ENCODE results near the gene GPX6.
"Not testable (repeated sequence)": the region's sequence is repeated elsewhere in the genome, so short reads cannot be mapped to it uniquely, and the experiment has no call there.

DNA sequence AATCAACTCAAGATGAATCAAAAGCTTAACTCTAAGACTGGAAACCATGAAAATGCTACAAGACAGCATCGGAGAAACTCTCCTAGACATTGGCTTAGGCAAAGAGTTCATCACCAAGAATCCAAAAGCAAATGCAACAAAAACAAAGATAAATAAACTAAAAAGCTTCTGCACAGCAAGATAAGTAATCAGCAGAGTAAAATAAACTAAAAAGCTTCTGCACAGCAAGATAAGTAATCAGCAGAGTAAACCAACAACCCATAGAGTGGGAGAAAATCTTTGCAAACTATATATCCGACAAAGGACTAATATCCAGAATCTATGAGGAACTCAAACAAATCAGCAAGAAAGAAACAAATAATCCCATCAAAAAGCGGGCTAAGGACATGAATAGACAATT, 31.4 kb upstream of the GPX6 start:
- TF ChIP-seq, protein P1, sequence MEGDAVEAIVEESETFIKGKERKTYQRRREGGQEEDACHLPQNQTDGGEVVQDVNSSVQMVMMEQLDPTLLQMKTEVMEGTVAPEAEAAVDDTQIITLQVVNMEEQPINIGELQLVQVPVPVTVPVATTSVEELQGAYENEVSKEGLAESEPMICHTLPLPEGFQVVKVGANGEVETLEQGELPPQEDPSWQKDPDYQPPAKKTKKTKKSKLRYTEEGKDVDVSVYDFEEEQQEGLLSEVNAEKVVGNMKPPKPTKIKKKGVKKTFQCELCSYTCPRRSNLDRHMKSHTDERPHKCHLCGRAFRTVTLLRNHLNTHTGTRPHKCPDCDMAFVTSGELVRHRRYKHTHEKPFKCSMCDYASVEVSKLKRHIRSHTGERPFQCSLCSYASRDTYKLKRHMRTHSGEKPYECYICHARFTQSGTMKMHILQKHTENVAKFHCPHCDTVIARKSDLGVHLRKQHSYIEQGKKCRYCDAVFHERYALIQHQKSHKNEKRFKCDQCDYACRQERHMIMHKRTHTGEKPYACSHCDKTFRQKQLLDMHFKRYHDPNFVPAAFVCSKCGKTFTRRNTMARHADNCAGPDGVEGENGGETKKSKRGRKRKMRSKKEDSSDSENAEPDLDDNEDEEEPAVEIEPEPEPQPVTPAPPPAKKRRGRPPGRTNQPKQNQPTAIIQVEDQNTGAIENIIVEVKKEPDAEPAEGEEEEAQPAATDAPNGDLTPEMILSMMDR (IDR thresholded peaks at IDR 0.05 in 4 of 5, conservative IDR thresholded peaks at IDR 0.05 in 1 of 5): not testable (repeated sequence)
- not testable (repeated sequence) for TF ChIP-seq POLR2A (IDR thresholded peaks at IDR 0.05)
